ENCODE results near the gene SPAG6.

DNA sequence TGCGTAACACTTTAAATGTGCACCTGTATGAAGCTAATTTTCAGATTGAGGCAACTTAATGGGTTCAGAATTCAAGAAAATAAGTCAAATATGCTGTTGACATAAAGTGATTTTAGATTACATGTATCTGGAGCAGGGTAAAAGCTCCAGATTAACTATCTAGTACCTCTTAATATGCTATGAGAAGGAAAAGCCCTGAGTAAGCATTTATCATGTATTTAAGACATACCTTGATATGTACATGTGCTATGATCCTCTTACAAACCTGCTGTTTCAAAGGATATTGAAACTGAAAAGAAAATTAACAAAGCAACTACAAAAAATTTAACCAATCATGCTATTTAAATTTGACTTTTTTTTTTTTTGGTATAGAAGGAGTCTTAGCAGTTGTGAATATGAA lies 4.5 kb downstream of the SPAG6 start:
- TF ChIP-seq, protein P1, sequence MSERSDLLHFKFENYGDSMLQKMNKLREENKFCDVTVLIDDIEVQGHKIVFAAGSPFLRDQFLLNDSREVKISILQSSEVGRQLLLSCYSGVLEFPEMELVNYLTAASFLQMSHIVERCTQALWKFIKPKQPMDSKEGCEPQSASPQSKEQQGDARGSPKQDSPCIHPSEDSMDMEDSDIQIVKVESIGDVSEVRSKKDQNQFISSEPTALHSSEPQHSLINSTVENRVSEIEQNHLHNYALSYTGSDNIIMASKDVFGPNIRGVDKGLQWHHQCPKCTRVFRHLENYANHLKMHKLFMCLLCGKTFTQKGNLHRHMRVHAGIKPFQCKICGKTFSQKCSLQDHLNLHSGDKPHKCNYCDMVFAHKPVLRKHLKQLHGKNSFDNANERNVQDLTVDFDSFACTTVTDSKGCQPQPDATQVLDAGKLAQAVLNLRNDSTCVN (tag by site-specific recombination; optimal IDR thresholded peaks at IDR 0.05), result no peak
- no peak for TF ChIP-seq IKZF3 (tag by site-specific recombination; IDR thresholded peaks at IDR 0.05)
- TF ChIP-seq, protein P2, sequence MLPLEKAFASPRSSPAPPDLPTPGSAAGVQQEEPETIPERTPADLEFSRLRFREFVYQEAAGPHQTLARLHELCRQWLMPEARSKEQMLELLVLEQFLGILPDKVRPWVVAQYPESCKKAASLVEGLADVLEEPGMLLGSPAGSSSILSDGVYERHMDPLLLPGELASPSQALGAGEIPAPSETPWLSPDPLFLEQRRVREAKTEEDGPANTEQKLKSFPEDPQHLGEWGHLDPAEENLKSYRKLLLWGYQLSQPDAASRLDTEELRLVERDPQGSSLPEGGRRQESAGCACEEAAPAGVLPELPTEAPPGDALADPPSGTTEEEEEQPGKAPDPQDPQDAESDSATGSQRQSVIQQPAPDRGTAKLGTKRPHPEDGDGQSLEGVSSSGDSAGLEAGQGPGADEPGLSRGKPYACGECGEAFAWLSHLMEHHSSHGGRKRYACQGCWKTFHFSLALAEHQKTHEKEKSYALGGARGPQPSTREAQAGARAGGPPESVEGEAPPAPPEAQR (tag by site-specific recombination; IDR thresholded peaks at IDR 0.05), result no peak
- TF ChIP-seq, protein P3, sequence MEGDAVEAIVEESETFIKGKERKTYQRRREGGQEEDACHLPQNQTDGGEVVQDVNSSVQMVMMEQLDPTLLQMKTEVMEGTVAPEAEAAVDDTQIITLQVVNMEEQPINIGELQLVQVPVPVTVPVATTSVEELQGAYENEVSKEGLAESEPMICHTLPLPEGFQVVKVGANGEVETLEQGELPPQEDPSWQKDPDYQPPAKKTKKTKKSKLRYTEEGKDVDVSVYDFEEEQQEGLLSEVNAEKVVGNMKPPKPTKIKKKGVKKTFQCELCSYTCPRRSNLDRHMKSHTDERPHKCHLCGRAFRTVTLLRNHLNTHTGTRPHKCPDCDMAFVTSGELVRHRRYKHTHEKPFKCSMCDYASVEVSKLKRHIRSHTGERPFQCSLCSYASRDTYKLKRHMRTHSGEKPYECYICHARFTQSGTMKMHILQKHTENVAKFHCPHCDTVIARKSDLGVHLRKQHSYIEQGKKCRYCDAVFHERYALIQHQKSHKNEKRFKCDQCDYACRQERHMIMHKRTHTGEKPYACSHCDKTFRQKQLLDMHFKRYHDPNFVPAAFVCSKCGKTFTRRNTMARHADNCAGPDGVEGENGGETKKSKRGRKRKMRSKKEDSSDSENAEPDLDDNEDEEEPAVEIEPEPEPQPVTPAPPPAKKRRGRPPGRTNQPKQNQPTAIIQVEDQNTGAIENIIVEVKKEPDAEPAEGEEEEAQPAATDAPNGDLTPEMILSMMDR (tag by site-specific recombination; IDR thresholded peaks at IDR 0.05), result no peak
- no peak for TF ChIP-seq ZNF114 (tag by site-specific recombination; IDR thresholded peaks at IDR 0.05)
- TF ChIP-seq, protein P4, sequence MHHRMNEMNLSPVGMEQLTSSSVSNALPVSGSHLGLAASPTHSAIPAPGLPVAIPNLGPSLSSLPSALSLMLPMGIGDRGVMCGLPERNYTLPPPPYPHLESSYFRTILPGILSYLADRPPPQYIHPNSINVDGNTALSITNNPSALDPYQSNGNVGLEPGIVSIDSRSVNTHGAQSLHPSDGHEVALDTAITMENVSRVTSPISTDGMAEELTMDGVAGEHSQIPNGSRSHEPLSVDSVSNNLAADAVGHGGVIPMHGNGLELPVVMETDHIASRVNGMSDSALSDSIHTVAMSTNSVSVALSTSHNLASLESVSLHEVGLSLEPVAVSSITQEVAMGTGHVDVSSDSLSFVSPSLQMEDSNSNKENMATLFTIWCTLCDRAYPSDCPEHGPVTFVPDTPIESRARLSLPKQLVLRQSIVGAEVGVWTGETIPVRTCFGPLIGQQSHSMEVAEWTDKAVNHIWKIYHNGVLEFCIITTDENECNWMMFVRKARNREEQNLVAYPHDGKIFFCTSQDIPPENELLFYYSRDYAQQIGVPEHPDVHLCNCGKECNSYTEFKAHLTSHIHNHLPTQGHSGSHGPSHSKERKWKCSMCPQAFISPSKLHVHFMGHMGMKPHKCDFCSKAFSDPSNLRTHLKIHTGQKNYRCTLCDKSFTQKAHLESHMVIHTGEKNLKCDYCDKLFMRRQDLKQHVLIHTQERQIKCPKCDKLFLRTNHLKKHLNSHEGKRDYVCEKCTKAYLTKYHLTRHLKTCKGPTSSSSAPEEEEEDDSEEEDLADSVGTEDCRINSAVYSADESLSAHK (tag by site-specific recombination; IDR thresholded peaks at IDR 0.05), result no peak

All from HEK293 (cell line).